GM19023 (cell line): ENCODE results near the gene CCDC178.
"Not testable (repeated sequence)": the region's sequence is repeated elsewhere in the genome, so short reads cannot be mapped to it uniquely, and the experiment has no call there.

Experiments used
- ATAC-seq: cut with Tn5 transposase; IDR thresholded peaks from one replicate; pipeline ENCODE4 v1.9.1; 2021; ENCODE audit warnings: mild to moderate bottlenecking, moderate library complexity; ENCODE audit not compliant: unreplicated experiment

The CCDC178 gene

GRCh38 chr18:33369711-33370449, 70.6 kb downstream of the CCDC178 start:
- no peak for ATAC-seq

DNA sequence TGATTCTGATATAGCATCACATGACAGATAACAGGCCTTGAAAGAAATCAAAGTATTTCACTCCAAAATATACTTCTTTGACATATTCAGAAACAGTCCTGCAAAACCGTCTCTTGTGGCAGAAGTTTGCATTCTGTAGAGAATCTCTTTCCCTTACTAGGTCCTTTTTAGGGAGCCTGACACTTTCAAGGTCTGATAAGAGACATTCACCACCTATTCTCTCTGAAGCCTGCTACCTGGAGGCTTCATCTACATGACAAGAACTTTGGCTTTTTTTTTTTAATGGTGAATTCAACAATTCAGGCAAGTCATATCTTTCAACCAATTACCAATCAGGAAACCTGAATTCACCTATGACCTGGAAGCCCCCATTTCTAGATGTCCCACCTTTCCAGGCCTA, 83.8 kb downstream of the CCDC178 start:
- ATAC-seq: no peak

GRCh38 chr18:33355756-33356155, 84.8 kb downstream of the CCDC178 start:
- ATAC-seq: no peak

- no peak for ATAC-seq
These were observed 85.3 kb downstream of the CCDC178 start for GRCh38 chr18:33355263-33355662.

DNA sequence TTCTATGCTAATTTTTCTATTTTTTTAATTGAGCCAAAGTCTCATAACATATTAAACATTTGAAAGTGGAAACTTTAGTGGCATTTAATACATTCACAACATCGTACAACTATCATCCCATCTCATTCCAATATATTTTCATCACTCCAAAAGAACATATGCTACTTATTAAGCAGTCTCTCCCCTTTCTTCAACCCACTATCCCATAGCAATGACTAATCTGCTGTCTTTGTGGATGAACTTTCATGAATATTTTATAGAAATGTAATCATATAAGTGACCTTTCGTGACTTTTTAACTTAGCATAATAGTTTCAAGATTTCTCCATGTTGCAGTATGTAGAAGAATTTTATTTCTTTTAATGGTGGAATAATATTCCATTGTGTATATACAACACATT, 90.3 kb downstream of the CCDC178 start:
- no peak for ATAC-seq

- ATAC-seq: not testable (repeated sequence)
These were observed 100.8 kb downstream of the CCDC178 start for GRCh38 chr18:33339733-33340132.

DNA sequence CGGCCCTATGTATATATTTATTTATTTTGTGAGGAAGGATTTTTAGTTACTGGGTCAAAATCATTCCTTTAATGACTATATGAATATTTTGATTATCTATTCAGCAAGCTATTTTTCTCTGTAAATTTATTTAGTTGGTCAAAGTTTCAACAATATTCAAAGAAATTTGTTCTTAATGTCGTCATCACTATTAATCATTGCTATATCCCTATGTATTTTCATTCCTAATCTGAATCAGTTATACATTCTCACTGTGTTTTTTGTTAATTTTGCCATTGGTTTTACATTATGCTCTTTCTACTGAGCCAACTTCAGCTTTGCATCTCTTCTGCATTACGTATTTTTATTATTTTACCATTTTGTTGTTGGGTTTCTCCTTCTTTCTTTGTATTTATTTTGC, 105.7 kb downstream of the CCDC178 start:
- ATAC-seq: no peak

DNA sequence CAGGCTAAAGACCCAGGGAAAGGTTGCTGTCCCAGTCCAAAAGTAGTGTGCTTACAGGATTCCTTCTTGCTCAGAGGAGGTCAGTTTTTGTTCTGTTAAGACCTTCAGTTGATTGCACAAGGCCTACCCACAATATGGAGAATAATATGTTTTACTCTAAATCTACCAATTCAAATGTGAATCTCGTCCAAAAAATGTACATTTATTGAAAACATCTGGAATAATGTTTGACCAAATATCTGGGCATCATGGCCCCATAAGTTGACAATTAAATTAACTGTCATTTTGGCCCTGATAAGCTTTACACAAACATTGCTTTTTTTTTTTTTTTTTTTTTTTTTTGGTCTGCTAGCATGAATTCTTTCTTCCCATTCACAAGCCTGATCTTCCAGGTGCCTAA, 109.8 kb downstream of the CCDC178 start:
- ATAC-seq: no peak

DNA sequence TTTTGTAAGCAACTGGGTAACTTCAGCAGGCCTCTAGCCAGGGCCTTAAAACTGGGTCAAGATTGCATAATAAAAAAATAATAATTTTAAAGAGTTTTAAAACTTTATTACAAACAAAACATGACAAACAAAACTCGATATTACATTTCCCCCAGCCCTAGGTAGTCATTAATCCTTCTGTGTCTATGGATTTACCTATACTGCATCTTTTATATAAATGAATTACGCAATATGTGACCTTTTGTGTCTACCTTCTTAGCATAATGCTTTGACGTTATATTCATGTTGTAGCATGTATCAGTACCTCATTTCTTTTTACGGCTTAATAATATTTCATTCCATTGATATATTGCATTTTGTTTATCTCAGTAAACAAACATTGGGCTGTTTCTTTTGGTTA, 113.5 kb downstream of the CCDC178 start:
- ATAC-seq: no peak

DNA sequence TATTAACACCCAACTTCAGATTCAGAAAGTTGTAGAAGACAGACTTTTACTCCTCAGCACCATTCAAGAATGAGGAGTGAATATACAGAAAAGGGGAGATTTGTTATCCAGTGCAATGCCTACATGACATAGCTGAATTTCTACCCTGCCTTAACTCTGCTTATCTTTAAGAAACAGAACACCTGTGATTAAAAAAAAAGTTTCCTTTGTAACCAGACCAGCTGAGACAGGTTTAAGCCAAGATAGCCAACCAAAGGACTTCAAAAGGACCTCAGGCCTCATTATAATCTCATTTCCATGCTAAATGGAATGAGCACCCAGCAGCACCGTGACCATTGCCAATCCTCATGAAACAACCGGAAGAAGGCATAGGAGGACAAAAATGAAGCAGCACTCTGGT, 122.9 kb downstream of the CCDC178 start:
- ATAC-seq: no peak

GRCh38 chr18:33316146-33316587, 124.4 kb downstream of the CCDC178 start:
- no peak for ATAC-seq

- ATAC-seq: no peak
These were observed 133.0 kb downstream of the CCDC178 start for GRCh38 chr18:33307520-33307919.

GRCh38 chr18:33304277-33304676, 136.2 kb downstream of the CCDC178 start:
- ATAC-seq: no peak

- no peak for ATAC-seq
These were observed 149.0 kb downstream of the CCDC178 start for GRCh38 chr18:33291539-33291938.

DNA sequence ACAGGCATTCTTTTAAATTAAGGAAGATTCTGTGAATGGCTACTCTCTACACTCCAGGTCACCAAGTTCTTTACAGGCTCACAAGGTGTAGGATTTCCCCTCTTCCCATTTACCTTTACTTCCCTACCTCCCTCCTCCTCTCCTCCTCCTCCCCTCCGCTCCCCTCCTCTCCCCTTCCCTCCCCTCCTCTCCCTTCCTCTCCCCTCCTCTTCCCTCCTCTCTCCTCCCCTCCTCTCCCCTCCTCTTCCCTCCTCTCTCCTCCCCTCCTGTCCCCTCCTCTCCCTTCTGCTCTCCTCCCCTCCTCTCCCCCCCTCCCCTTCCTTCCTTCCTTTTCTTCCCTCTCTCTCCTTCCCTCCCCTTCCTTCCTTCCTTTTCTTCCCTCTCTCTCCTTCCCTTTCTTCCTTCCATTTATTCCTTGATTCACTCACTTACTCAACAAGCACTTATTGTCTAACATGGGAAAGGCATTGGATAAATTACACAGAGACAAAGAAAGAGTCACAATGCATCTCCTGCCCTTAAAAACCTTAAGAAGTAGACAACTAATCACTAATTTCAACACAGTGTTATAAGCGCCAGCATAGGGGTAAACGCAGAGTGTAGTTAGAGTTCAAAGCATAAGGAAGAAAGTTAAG, 152.3 kb downstream of the CCDC178 start:
- no peak for ATAC-seq

GRCh38 chr18:33282709-33283333, 157.7 kb downstream of the CCDC178 start:
- no peak for ATAC-seq

DNA sequence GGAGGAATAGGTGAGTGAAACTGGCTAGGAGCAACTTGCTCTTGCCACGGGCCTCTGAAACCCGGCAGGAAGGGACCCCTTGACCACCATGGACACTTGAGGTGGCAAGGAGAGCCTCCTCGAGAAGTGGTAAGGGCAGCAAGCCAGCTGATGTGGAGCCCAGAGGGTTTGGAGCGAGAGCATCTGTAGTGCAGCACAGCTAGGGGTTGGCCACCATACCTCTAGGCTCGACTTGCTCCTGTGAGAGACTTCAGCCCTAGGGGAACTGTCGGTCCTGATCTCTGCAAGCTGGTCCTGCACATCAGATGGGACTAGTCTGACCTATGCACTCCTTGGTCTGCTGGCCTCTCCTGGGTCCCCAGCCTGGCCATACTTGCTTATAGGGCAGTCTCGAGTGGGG, 158.4 kb downstream of the CCDC178 start:
- no peak for ATAC-seq

DNA sequence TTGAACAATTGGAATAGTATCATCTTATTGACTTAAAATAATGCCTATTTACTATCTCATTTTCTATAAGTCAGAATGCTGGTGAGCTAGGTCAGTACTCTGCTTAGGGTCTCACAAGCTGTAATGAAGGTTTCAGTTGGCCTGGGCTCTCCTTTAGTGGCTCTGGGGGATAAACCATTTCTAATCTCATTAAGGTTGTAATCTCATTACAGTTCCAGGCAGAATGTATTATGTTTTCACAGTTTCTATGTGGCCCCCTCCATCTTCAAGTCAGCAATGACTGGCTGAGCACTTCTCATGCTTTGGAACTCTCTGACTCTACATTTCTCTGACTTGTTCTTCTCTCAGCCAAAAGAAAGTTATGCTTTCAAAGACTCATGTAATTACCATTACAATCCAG, 163.1 kb downstream of the CCDC178 start:
- ATAC-seq: no peak

DNA sequence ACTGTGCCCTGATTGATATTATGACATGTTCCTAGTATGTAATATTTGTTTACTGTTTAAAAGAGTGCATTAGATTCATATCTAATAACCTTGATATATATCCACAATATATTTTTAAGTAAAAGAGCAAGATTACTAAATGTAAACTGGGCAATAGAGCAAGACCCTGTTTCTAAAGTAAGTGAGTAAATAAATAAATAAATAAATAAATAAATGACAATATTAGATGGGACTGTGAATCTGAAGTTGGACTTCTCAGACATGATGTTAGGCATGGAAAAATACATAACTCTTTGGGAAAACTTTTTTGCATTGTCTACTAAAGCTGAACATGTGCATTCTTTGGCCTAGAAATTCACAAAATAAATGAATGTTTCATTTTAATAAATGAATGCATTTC, 164.7 kb downstream of the CCDC178 start:
- ATAC-seq: no peak

- no peak for ATAC-seq
These were observed 170.2 kb downstream of the CCDC178 start for GRCh38 chr18:33270297-33270696.

DNA sequence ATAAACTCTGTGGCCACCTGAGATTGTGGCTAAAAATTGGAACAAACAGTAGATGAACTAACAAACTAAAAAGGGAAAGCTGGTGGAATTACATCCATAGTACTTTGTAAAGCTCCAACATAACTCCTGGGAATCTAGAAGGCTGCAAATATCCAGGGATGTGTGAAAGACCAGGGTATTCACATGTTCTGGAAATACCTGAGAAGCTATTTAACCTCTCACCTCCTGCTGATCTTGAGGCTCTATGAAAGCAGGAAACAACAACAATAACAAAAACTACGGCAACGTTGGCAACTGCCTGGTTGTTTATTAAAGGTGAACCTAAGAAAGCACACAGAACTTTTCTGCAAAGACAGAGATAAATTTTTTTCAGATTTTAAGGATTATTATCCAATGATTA, 171.3 kb downstream of the CCDC178 start:
- no peak for ATAC-seq

DNA sequence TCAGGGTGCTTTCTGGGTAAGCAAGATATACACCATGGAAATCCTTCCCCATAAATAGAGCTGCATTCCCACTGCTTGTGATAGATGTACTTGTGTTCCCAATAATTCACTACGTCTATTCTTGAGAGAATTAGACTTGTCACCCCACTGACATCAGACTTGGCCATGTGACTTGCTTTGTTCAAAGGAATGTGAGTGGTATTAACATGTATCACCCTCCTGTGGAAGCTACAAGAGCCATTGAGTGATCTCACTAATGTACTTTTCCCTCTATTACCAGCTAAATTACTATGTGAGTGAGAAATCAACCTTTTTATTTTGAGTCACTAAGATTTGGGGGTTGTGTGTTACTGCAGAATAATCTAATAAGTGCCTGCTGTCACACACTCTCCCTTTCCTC, 176.0 kb downstream of the CCDC178 start:
- ATAC-seq: no peak
